ENCODE data around the gene CLPTM1L. TPM values are rescaled to one million over a fixed set of nuclear protein-coding genes. Genes with fewer than 3 reads are reported as not detected.

Gene CLPTM1L
- total RNA-seq, 3 donors from 2014 or later: 94.0 to 121 (median 107) TPM

DNA sequence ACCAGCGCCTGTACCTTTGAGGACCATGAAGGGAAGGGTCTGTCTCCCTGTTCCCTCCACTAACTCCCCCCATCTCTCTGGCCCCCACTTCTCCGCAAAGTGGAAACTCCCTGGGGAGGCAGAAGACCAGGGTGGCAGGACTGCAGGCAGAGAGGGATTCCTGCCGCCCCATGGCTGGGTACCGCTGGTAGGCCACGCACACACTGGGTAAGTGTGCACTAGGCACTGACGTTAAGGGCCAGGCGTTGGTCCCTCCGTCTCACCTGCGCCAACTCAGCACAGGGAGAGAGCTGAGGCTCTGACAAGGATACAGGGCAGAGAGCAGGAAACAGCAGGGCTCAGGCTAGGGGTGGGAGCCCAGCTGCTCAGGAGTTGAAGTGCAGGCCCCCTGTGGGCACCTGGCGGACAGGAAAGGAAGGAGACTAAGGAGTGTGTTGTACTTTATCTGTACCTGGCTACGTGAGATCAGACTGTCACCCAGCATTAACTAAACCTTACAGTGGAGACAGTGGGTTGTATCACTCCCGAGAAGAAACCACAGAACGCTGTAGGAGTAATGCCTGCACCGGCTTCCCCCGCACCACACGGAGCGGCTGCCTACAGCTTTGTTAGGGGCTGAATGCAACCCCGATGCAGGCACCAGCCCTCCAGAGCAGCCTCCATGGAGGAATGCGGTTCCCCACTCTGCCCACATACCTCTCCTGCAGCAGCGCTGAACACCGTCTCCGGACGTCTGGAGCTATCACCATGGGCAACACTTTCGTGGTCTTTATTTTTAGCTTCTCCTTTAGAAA lies 34.2 kb upstream of the CLPTM1L start:
- no peak for DNase-seq (ENCODE audit: low spot score in 2 of 2)
- Histone ChIP-seq H3K4me1 (peaks cover 0 to 4% of the 10 kb centered on the region in 2 donors), H3K9me3 (no peaks in the 10 kb centered on the region), H3K4me3 (no peak overlapping the region), H3K36me3 (no peaks in the 10 kb centered on the region), H3K27me3 (peaks cover 0 to 23% of the 10 kb centered on the region in 2 donors), H3K27ac (no peak overlapping the region)
- TF ChIP-seq, protein P1, sequence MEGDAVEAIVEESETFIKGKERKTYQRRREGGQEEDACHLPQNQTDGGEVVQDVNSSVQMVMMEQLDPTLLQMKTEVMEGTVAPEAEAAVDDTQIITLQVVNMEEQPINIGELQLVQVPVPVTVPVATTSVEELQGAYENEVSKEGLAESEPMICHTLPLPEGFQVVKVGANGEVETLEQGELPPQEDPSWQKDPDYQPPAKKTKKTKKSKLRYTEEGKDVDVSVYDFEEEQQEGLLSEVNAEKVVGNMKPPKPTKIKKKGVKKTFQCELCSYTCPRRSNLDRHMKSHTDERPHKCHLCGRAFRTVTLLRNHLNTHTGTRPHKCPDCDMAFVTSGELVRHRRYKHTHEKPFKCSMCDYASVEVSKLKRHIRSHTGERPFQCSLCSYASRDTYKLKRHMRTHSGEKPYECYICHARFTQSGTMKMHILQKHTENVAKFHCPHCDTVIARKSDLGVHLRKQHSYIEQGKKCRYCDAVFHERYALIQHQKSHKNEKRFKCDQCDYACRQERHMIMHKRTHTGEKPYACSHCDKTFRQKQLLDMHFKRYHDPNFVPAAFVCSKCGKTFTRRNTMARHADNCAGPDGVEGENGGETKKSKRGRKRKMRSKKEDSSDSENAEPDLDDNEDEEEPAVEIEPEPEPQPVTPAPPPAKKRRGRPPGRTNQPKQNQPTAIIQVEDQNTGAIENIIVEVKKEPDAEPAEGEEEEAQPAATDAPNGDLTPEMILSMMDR (IDR thresholded peaks at IDR 0.05): no peak
- TF ChIP-seq POLR2AphosphoS5 (IDR thresholded peaks at IDR 0.05) (no peak), POLR2A (IDR thresholded peaks at IDR 0.05) (no peak)
- intact Hi-C loops (cut with DNase I; ENCODE audit: low total_unique reads): no loop called here

DNA sequence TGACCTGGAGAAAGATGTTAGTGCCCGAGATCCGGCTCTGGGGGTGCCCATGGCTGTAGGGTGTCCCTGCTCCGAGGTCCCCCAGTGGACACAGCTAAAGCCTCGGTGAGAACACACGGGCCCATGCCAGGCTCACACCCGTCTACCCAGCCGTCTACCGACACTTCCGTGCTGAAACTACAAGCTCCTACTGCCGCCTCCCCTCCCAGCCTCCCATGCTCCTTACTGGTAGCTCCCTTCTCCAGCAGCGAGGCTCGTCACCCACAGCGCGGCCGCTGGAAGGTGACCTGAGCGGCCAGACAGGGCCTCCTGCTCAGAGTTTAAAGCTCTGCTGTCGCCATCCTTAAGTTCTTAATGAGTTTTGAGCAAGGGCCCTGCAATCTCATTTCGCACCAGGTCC lies 33.2 kb upstream of the CLPTM1L start:
- intact Hi-C loops (cut with DNase I; ENCODE audit: low total_unique reads): no loop called here
- Histone ChIP-seq H3K9me3 (no peaks in the 10 kb centered on the region), H3K4me1 (peaks cover 0 to 4% of the 10 kb centered on the region in 2 donors), H3K36me3 (no peaks in the 10 kb centered on the region), H3K4me3 (no peak overlapping the region), H3K27me3 (peaks cover 0 to 23% of the 10 kb centered on the region in 2 donors), H3K27ac (no peak overlapping the region)
- TF ChIP-seq, protein P1 (IDR thresholded peaks at IDR 0.05): no peak
- TF ChIP-seq POLR2AphosphoS5 (IDR thresholded peaks at IDR 0.05): no peak
- TF ChIP-seq POLR2A (IDR thresholded peaks at IDR 0.05): no peak
- DNase-seq (ENCODE audit: low spot score in 2 of 2): no peak

- Histone ChIP-seq H3K9me3 (no peaks in the 10 kb centered on the region), H3K4me1 (peaks cover 0 to 4% of the 10 kb centered on the region in 2 donors), H3K27ac (no peak overlapping the region), H3K36me3 (no peaks in the 10 kb centered on the region), H3K27me3 (peaks cover 0 to 23% of the 10 kb centered on the region in 2 donors), H3K4me3 (no peak overlapping the region)
- intact Hi-C loops (cut with DNase I; ENCODE audit: low total_unique reads): no loop called here
- no peak for TF ChIP-seq POLR2AphosphoS5 (IDR thresholded peaks at IDR 0.05)
- no peak for TF ChIP-seq POLR2A (IDR thresholded peaks at IDR 0.05)
- TF ChIP-seq, protein P1 (IDR thresholded peaks at IDR 0.05): no peak
- DNase-seq (ENCODE audit: low spot score in 2 of 2): no peak
Measured at GRCh38 chr5:1376981-1377380, 32.1 kb upstream of the CLPTM1L start.

DNA sequence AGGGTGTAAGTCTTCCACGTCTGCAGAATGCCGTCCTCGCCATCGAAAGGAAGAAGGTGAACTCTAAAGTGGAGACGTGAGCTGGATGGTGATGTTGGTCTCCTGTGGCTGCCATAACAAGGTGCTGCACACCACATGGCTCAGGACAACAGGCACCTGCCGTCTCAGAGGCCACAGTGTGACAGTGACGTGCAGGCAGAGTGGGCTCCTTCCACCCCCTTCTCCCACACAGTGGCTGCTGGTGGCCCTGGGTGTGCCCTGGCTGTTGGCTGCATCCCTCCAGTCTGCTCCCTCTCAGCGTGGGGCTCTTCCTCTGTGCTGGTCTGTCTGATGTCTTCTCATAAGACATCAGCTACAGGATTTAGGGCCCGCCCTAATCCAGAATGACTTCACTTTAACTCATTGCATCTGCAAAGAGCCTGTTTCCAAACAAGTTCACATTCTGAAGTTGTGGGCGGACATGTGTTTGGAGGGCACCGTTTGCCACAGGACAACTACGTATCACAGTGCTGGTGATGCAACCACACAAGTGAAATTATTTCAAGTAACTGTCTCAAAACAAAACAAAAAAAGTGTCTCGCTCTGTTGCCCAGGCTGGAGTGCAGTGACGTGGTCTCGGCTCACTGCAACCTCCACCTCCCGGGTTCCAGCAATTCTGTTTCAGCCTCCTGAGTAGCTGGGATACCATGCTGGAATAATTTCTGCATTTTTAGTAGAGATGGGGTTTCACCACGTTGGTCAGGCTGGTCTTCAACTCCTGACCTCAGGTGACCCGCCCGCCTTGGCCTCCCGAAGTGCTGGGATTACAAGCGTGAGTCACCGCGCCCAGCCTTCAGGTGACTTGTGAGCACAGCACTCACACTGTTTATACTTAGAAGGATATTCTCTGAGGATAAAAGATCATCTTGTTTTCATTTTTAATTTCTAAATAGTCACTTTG lies 31.2 kb upstream of the CLPTM1L start:
- peaks cover 0 to 4% of the 10 kb centered on the region in 2 donors for H3K4me1 ChIP-seq
- H3K27me3 ChIP-seq: peaks cover 0 to 23% of the 10 kb centered on the region in 2 donors
- intact Hi-C loops (cut with DNase I; ENCODE audit: low total_unique reads): no loop called here
- H3K4me3 ChIP-seq: no peak overlapping the region
- DNase-seq (ENCODE audit: low spot score in 2 of 2): no peak
- TF ChIP-seq, protein P1 (IDR thresholded peaks at IDR 0.05): no peak
- TF ChIP-seq POLR2AphosphoS5 (IDR thresholded peaks at IDR 0.05) (no peak), POLR2A (IDR thresholded peaks at IDR 0.05) (no peak)
- H3K9me3 ChIP-seq: no peaks in the 10 kb centered on the region
- no peak overlapping the region for H3K27ac ChIP-seq
- no peaks in the 10 kb centered on the region for H3K36me3 ChIP-seq

All from breast epithelium (tissue), 4 donors.